ENCODE measurements around the gene GABBR2. TPM values are rescaled to one million over a fixed set of nuclear protein-coding genes. Genes with fewer than 3 reads are reported as not detected.

Gene GABBR2
- total RNA-seq, 2 experiments from 2014 or later: not detected

DNA sequence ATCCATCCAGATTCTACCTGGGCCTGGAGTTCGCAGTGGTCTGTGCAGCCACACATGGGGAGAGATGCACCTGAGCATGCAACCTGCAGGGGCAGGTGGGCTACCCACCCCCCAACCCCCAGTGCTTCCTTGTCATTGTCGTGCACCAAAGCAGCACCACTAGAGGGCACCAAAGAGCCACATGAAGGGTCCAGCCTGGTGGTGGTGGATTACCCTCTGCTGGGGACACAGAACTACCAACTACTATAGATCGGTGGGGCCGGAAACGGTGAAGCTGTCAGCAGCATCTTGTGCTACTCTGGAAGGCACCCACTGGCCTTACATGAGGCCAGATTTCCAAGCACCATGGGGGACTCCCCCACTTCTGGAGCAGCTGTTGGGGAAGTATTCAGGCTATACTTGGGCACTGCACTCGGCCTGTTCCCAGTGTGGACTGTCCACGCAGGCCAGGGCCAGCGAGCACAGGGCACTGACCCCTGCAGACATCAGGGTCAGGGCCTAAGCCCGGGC is 393.1 kb downstream of the GABBR2 start:
- Mint-ChIP-seq H3K27ac (no peak overlapping the region), H3K36me3 (no peaks in the 10 kb centered on the region), H3K4me1 (no peaks in the 10 kb centered on the region), H3K4me3 (no peak overlapping the region), H3K27me3 (peaks cover 5% of the 10 kb centered on the region), H3K9me3 (ENCODE audit: low read depth) (no peaks in the 10 kb centered on the region)
- CTCF ChIA-PET: interaction anchor here (0.6 to 4.2 kb wide), 24 partner anchors 9 to 492 kb away, joined by 3 to 43 read pairs (median 3); no protein-coding TSS in a partner anchor
- peak; percentile 85 for DNase-seq
- ATAC-seq: peak; percentile 92

DNA sequence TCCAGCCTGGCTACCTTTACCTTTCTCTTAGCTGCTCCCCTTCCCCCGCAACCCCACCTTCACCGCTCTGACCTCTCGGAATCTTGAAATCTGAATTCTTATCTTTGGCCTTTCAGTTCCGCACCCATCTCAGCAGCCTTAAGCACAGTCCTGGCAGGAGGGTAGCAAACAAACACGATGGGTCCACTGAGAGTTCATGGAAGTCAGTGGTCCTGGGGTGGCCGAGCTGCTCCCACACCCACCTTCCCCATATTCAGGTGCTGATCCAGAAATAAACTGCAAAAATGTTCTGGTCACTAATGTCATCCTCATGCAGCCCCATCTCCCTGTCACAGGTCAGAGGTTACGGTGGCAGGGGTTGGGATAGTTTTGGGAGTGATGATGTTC is 393.7 kb downstream of the GABBR2 start:
- CTCF ChIA-PET: interaction anchor here (0.7 to 4.2 kb wide), 15 partner anchors 8 to 477 kb away, joined by 3 to 43 read pairs (median 4); no protein-coding TSS in a partner anchor
- Mint-ChIP-seq H3K9me3 (ENCODE audit: low read depth) (no peaks in the 10 kb centered on the region), H3K4me3 (no peak overlapping the region), H3K36me3 (no peaks in the 10 kb centered on the region), H3K27me3 (peaks cover 5% of the 10 kb centered on the region), H3K4me1 (no peaks in the 10 kb centered on the region), H3K27ac (no peak overlapping the region)
- no peak for ATAC-seq
- no peak for DNase-seq

DNA sequence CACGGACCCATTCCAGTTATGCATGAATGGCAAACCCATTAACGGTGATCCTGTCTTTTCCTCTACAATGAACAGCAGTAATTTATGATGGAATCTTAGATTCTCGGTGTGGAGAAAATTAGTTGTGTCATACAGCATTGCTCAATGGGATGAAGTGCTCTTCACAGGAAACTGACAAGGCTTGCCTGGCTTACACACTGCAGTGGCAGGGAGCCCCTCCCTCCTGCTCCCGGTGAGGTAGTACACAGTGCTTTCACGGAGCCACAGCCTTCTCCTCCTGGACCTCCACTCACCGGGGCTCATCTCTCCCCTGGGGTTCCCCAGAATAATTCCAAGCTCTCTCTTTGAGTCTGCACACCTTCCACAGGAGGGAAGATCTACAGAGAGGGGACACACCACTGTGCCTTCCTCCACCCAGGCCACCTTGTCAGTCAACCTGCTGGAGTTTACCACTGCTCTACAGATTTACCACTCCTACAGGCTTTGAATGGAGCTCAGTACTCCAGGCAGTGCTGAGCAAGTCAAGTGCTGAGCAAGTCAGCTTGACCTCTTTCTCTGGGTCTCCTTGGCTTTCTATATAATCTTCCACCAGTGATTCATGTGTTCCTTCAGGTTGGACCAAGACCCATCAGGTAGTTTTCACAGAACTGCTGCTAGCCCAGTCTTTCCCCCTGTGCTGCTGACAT is 394.2 kb downstream of the GABBR2 start:
- DNase-seq (no peak), ATAC-seq (no peak)
- Mint-ChIP-seq H3K27me3 (peaks cover 5% of the 10 kb centered on the region), H3K27ac (no peak overlapping the region), H3K9me3 (ENCODE audit: low read depth) (no peaks in the 10 kb centered on the region), H3K4me3 (no peak overlapping the region), H3K36me3 (no peaks in the 10 kb centered on the region), H3K4me1 (no peaks in the 10 kb centered on the region)
- CTCF ChIA-PET: interaction anchor here (1.0 to 4.2 kb wide), 9 partner anchors 8 to 477 kb away, joined by 3 to 43 read pairs (median 4); no protein-coding TSS in a partner anchor

- Mint-ChIP-seq H3K36me3 (no peaks in the 10 kb centered on the region), H3K4me3 (no peak overlapping the region), H3K9me3 (ENCODE audit: low read depth) (no peaks in the 10 kb centered on the region), H3K4me1 (no peaks in the 10 kb centered on the region), H3K27ac (no peak overlapping the region), H3K27me3 (peaks cover 5% of the 10 kb centered on the region)
- DNase-seq (no peak), ATAC-seq (no peak)
- CTCF ChIA-PET: interaction anchor here (4.2 kb wide), 1 partner anchor 464 kb away, joined by 43 read pairs; no protein-coding TSS in a partner anchor
Measured at GRCh38 chr9:98312365-98312764, 396.4 kb downstream of the GABBR2 start.

- H3K4me1 Mint-ChIP-seq: no peaks in the 10 kb centered on the region
- H3K4me3 Mint-ChIP-seq: no peak overlapping the region
- no peaks in the 10 kb centered on the region for H3K36me3 Mint-ChIP-seq
Measured at GRCh38 chr9:98311541-98311940, 397.2 kb downstream of the GABBR2 start.

DNA sequence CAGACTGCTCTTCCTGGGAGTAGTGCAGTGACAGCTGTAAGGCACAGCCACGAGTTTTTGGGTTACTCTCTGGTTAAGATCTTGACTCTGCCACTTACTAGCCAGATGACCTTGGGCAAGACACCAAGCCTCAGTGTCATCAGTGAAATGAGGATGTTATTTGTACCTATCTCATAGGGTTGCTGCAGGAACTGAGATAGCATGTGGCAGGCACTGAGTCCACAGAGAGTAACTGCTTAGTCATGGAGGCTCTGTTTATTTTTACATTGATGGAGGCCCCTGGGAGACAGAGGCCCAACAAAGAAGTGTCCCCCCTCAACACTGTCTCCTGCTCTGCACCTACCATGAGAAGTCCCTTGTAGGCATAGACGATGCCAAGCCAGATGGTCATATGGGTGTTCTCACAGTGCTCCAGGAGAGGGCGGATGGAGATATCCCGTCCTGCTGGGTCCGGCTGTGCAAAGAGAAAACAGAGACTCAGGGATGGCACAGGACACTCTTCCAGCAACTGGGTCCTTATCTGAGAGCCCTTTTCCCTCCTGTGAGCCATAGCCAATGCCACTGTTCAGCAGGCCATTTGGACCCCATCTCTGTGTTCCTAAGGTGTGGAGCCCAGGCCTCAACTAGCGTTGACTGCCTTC is 397.9 kb downstream of the GABBR2 start:
- Mint-ChIP-seq H3K4me3 (no peak overlapping the region), H3K4me1 (no peaks in the 10 kb centered on the region), H3K27ac (no peak overlapping the region), H3K9me3 (ENCODE audit: low read depth) (no peaks in the 10 kb centered on the region), H3K27me3 (peaks cover 3% of the 10 kb centered on the region), H3K36me3 (no peaks in the 10 kb centered on the region)
- CTCF ChIA-PET: no interaction called here
- DNase-seq (no peak), ATAC-seq (no peak)

More at GRCh38 chr9:98311541-98311940, 397.2 kb downstream of the GABBR2 start:
- no peak overlapping the region for H3K27ac Mint-ChIP-seq
- H3K9me3 Mint-ChIP-seq (ENCODE audit: low read depth): no peaks in the 10 kb centered on the region
- DNase-seq (no peak), ATAC-seq (no peak)
- peaks cover 3% of the 10 kb centered on the region for H3K27me3 Mint-ChIP-seq
- CTCF ChIA-PET: no interaction called here

GRCh38 chr9:98306384-98307145 is 402.2 kb downstream of the GABBR2 start:
- H3K27me3 Mint-ChIP-seq: no peaks in the 10 kb centered on the region
- H3K4me3 Mint-ChIP-seq: no peak overlapping the region
- ATAC-seq (no peak), DNase-seq (no peak)
- H3K27ac Mint-ChIP-seq: no peak overlapping the region
- CTCF ChIA-PET: interaction anchor here (1.3 kb wide), 1 partner anchor 9 kb away, joined by 4 read pairs; no protein-coding TSS in a partner anchor
- H3K9me3 Mint-ChIP-seq (ENCODE audit: low read depth): no peaks in the 10 kb centered on the region
- H3K4me1 Mint-ChIP-seq: no peaks in the 10 kb centered on the region
- H3K36me3 Mint-ChIP-seq: no peaks in the 10 kb centered on the region

DNA sequence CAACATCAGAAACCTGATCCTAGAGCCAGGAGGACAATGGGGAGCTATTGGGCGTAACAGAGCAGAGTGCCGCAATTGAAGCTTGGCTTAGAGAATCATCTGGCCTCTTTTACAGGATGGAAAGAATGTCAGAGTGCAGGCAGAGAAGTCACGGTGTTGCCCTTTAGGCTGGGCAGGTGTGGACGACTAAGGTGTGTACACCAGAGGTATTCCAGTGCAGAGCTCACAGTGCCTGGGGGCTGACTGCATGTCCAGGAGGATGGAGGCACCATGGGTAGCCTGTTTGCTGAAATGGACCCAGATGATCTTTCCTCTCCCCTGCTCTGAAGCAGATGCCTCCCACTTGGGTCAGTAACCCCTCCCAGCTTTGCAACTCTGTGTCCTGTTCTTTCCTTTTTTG is 404.4 kb downstream of the GABBR2 start:
- Mint-ChIP-seq H3K36me3 (no peaks in the 10 kb centered on the region), H3K27me3 (no peaks in the 10 kb centered on the region), H3K4me1 (no peaks in the 10 kb centered on the region), H3K9me3 (ENCODE audit: low read depth) (no peaks in the 10 kb centered on the region), H3K4me3 (no peak overlapping the region), H3K27ac (no peak overlapping the region)
- DNase-seq (no peak), ATAC-seq (no peak)
- CTCF ChIA-PET: interaction anchor here (0.9 kb wide), 1 partner anchor 12 kb away, joined by 3 read pairs; no protein-coding TSS in a partner anchor

DNA sequence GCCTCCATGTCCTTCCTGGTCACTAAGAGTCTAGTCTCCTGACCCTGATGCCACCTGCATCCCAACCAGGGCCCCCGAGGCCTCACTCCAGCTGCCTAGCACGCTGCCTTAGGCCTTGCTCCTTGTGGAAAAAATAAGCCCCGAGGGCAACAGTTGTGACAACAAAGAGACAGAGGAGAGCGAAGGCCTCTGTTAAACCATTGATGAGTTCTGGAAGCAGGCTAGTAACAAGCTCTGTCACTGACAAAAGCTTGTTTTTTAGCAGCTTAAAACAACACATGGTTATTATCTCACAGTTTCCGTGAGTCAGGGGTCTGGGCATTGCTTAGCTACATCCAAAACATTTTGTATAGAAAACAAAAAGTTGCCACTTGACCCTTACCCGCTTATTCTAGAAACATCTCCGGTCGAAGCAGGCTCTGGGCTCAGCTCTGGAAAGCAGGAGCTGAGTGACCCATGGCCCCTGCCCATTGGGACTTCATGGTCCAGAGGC is 405.1 kb downstream of the GABBR2 start:
- DNase-seq: no peak
- H3K4me3 Mint-ChIP-seq: no peak overlapping the region
- ATAC-seq: no peak
- CTCF ChIA-PET: interaction anchor here (0.9 to 1.0 kb wide), 2 partner anchors 12 kb away, joined by 3 to 4 read pairs; no protein-coding TSS in a partner anchor
- H3K36me3 Mint-ChIP-seq: no peaks in the 10 kb centered on the region
- no peaks in the 10 kb centered on the region for H3K9me3 Mint-ChIP-seq (ENCODE audit: low read depth)
- no peak overlapping the region for H3K27ac Mint-ChIP-seq
- H3K27me3 Mint-ChIP-seq: no peaks in the 10 kb centered on the region
- no peaks in the 10 kb centered on the region for H3K4me1 Mint-ChIP-seq

DNA sequence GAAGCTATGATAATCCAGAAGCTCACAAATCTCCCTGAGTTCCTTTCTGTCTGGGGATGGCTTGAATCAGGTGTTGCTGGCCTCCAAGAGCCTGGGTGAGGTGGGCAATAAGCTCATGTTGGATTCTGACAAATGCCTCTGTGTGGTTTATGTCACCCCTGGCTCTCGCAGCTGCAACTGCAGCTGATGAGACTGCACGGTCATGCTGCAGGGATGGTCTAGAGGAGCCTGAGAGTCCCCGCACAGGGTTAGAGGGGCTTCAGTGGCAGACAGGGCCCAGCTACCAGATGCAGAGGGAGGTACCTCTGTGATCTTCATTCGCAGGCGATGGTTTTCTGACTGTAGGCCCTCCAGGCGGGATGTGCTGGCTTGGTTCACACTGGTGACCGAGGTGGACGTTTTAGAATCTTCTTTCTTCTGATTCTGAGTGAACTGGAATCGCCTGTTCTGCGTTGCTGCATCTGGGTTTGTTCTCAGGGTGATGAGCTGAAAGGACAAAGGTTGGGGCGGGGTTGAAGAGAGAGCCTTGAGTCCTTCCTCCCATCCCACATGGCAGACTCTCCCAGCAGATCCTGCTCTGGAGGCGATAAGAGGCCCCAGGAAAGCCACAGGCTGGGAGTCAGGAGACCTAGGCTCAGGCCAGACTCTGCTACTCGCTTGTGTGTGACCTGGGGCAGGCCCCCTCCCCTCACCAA is 405.6 kb downstream of the GABBR2 start:
- DNase-seq: no peak
- no peaks in the 10 kb centered on the region for H3K4me1 Mint-ChIP-seq
- no peak overlapping the region for H3K4me3 Mint-ChIP-seq
- no peaks in the 10 kb centered on the region for H3K9me3 Mint-ChIP-seq (ENCODE audit: low read depth)
- H3K27me3 Mint-ChIP-seq: peaks cover 2% of the 10 kb centered on the region
- H3K36me3 Mint-ChIP-seq: no peaks in the 10 kb centered on the region
- ATAC-seq: no peak
- CTCF ChIA-PET: interaction anchor here (1.0 kb wide), 1 partner anchor 13 kb away, joined by 4 read pairs; no protein-coding TSS in a partner anchor
- H3K27ac Mint-ChIP-seq: no peak overlapping the region

DNA sequence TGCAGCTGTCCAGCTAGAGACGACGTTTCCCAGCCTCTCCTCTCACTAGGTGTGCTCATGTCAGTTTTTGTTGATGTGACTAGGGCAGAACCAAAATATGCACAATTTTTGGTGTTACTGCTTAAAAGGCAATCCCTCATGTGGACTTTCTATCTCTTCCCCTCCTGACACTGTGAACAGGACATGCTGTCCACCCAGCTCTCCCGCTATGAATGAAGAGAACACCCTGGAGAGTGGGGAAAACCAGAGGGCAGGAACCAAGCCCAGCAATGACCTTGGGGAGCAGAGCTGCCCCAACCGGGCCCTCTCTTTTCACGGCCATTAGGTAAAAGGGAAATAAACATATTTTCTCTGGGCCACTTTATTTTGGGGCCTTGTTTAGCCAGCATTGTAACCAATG is 406.6 kb downstream of the GABBR2 start:
- H3K27ac Mint-ChIP-seq: no peak overlapping the region
- CTCF ChIA-PET: interaction anchor here (0.5 kb wide), 1 partner anchor 97 kb away, joined by 5 read pairs; no protein-coding TSS in a partner anchor
- peaks cover 4% of the 10 kb centered on the region for H3K27me3 Mint-ChIP-seq
- DNase-seq (no peak), ATAC-seq (no peak)
- H3K4me3 Mint-ChIP-seq: no peak overlapping the region
- no peaks in the 10 kb centered on the region for H3K9me3 Mint-ChIP-seq (ENCODE audit: low read depth)
- no peaks in the 10 kb centered on the region for H3K36me3 Mint-ChIP-seq
- no peaks in the 10 kb centered on the region for H3K4me1 Mint-ChIP-seq

DNA sequence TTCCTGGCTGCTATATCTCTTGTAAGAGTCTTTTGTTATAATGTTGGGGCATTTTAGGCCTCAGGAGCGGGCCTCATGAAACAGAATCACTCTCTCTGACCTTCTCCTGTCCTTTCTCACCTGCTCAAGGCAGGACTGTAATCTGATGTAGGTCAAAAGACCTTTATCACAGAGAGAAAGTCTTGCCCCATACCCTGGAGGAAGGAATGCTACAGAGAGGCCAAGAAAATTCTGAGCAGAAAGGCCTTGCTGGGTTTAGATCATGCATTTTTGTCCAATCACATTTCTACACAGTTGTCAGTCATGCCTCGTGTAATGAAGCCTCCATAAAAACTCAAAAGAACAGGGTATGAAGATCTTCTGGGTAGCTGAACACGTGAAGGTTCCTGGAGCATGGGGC is 408.1 kb downstream of the GABBR2 start:
- ATAC-seq (no peak), DNase-seq (no peak)
- Mint-ChIP-seq H3K9me3 (ENCODE audit: low read depth) (no peaks in the 10 kb centered on the region), H3K27ac (no peak overlapping the region), H3K4me1 (no peaks in the 10 kb centered on the region), H3K4me3 (no peak overlapping the region), H3K27me3 (peaks cover 10% of the 10 kb centered on the region), H3K36me3 (no peaks in the 10 kb centered on the region)
- CTCF ChIA-PET: no interaction called here
